ENCODE results near the gene SFSWAP.

DNA sequence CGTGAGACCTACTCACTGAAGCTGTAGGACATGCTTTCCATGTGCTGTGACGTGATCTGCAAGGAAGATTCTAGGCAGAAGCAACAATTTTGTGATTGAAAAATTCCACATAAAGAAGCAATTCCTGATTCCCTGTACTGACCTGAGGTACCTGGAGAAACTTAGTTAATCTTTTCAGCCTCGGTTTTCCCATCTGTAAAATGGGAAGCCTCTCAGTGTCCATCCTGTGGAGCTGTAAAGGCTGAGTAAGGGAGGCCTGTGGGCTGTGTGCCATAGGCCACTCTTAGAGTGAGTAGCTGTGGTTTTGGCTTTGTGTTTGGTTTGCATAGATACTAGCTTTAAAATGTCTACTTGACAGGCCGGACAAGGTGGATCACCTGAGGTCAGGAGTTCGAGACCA, 50.7 kb downstream of the SFSWAP start:
- TF ChIP-seq ZFP3 (CRISPR knock-in tag; IDR thresholded peaks at IDR 0.05) (no peak), ISL1 (CRISPR knock-in tag; IDR thresholded peaks at IDR 0.05) (no peak), ARNTL (CRISPR knock-in tag; IDR thresholded peaks at IDR 0.05; ENCODE audit: borderline replicate concordance, low read depth) (no peak), ZNF565 (CRISPR knock-in tag; conservative IDR thresholded peaks at IDR 0.05; ENCODE audit: low read depth) (no peak), TCF4 (CRISPR knock-in tag; IDR thresholded peaks at IDR 0.05; ENCODE audit: borderline replicate concordance) (no peak), PATZ1 (CRISPR knock-in tag; IDR thresholded peaks at IDR 0.05; ENCODE audit: borderline replicate concordance) (no peak), OSR1 (CRISPR knock-in tag; IDR thresholded peaks at IDR 0.05) (no peak), RARB (CRISPR knock-in tag; IDR thresholded peaks at IDR 0.05) (no peak), ESRRG (CRISPR knock-in tag; IDR thresholded peaks at IDR 0.05) (no peak)
- TF ChIP-seq, protein P1, sequence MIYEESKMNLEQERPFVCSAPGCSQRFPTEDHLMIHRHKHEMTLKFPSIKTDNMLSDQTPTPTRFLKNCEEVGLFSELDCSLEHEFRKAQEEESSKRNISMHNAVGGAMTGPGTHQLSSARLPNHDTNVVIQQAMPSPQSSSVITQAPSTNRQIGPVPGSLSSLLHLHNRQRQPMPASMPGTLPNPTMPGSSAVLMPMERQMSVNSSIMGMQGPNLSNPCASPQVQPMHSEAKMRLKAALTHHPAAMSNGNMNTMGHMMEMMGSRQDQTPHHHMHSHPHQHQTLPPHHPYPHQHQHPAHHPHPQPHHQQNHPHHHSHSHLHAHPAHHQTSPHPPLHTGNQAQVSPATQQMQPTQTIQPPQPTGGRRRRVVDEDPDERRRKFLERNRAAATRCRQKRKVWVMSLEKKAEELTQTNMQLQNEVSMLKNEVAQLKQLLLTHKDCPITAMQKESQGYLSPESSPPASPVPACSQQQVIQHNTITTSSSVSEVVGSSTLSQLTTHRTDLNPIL (CRISPR knock-in tag; IDR thresholded peaks at IDR 0.05; ENCODE audit: low read depth), result no peak
- TF ChIP-seq, protein P2, sequence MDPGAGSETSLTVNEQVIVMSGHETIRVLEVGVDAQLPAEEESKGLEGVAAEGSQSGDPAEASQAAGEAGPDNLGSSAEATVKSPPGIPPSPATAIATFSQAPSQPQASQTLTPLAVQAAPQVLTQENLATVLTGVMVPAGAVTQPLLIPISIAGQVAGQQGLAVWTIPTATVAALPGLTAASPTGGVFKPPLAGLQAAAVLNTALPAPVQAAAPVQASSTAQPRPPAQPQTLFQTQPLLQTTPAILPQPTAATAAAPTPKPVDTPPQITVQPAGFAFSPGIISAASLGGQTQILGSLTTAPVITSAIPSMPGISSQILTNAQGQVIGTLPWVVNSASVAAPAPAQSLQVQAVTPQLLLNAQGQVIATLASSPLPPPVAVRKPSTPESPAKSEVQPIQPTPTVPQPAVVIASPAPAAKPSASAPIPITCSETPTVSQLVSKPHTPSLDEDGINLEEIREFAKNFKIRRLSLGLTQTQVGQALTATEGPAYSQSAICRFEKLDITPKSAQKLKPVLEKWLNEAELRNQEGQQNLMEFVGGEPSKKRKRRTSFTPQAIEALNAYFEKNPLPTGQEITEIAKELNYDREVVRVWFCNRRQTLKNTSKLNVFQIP (CRISPR knock-in tag; IDR thresholded peaks at IDR 0.05; ENCODE audit: borderline replicate concordance, low read depth), result no peak

All from SK-N-SH treated with all-trans-retinoic acid at 6 μM for 48 hours (cell line).